ENCODE measurements around the gene THSD7B.

DNA sequence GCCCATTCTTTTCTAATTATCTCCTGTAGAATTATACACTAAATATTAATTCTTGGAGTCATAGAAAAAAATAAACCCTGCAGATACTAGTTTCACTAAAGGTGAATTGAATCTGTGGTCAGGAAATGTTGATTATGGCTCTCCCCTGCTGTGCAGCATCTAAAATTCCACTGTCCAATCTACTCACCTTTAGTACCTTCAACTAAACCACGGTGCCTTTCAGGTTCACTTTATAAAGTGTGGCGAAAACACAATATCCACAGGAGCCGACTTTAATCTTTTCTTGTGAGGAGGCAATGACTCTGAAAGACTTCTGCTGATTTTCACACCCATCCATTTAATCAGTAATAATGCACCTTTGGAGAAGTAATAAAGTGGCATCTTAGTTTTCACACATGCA lies 402.3 kb downstream of the THSD7B start:
- TF ChIP-seq EZH2phosphoT487 (IDR thresholded peaks at IDR 0.05; ENCODE audit: insufficient read depth, low read depth) (no peak), EZH2 (IDR thresholded peaks at IDR 0.05; ENCODE audit: insufficient read depth, poor library complexity, severe bottlenecking) (no peak)
